Measurements from ENCODE around the gene CD300LF. TPM values are rescaled to one million over a fixed set of nuclear protein-coding genes. Genes with fewer than 3 reads are reported as not detected.

The CD300LF gene
- total and polyA plus RNA-seq, 2 experiments from 2014 or later = not detected

GRCh38 chr17:74755533-74755932 lies 42.8 kb upstream of the CD300LF start (continued):
- TF ChIP-seq ZNF331 (CRISPR knock-in tag; IDR thresholded peaks at IDR 0.05; ENCODE audit: low read depth) = no peak
- no peak for TF ChIP-seq ETS1 (IDR thresholded peaks at IDR 0.05)
- no peak for TF ChIP-seq STAT1 (IDR thresholded peaks at IDR 0.05; ENCODE audit: unreplicated experiment)

- Histone ChIP-seq H3K4me1 (ENCODE audit: insufficient read depth) (peaks cover 43% of the 10 kb centered on the region), H3K27me3 (ENCODE audit: insufficient read depth) (no peaks in the 10 kb centered on the region), H3K4me2 (no peak overlapping the region), H2AFZ (no peak overlapping the region), H3K79me2 (replicated peaks; ENCODE audit: insufficient read depth) (peaks cover 92% of the 10 kb centered on the region), H3F3A (replicated peaks; ENCODE audit: low read depth) (no peaks in the 10 kb centered on the region), H3K4me3 (no peak overlapping the region), H3K27ac (ENCODE audit: low read depth) (no peak overlapping the region), H3K9me2 (ENCODE audit: insufficient read depth) (no peaks in the 10 kb centered on the region), H3K36me3 (ENCODE audit: insufficient read depth) (no peaks in the 10 kb centered on the region), H4K20me1 (replicated peaks; ENCODE audit: insufficient read depth) (peaks cover 67% of the 10 kb centered on the region)
- Mint-ChIP-seq H3K36me3 (ENCODE audit: low read depth) (peaks cover 16% of the 10 kb centered on the region; the same call in 2 of the 3 replicates), H3K27ac (0 out of 2 replicates have a peak overlapping the region, but pooled peaks have one; percentile 59), H3K4me3 (no peak overlapping the region), H3K4me1 (peaks cover 59% of the 10 kb centered on the region), H3K9me3 (no peaks in the 10 kb centered on the region), H3K27me3 (ENCODE audit: insufficient read depth, low read depth, poor library complexity) (peaks cover 18% of the 10 kb centered on the region)
- DNase-seq (ENCODE audit: low spot score) (no peak), ATAC-seq (no peak)
- TF ChIP-seq POLR2AphosphoS5 (IDR thresholded peaks at IDR 0.05; ENCODE audit: low read depth) (no peak), ZNF114 (CRISPR knock-in tag; IDR thresholded peaks at IDR 0.05) (no peak), EZH2 (IDR thresholded peaks at IDR 0.05; ENCODE audit: low read depth, unreplicated experiment) (no peak), CTCF (conservative IDR thresholded peaks at IDR 0.05; ENCODE audit: low read depth in 2 of 2) (no peak), EZH2phosphoT487 (IDR thresholded peaks at IDR 0.05; ENCODE audit: unreplicated experiment) (no peak), STAT1 (IDR thresholded peaks at IDR 0.05; ENCODE audit: unreplicated experiment) (no peak), REST (IDR thresholded peaks at IDR 0.05; ENCODE audit: unreplicated experiment) (no peak), ZNF331 (CRISPR knock-in tag; IDR thresholded peaks at IDR 0.05; ENCODE audit: low read depth) (no peak), CREB1 (CRISPR knock-in tag; IDR thresholded peaks at IDR 0.05; ENCODE audit: low read depth) (no peak), JUNB (IDR thresholded peaks at IDR 0.05; ENCODE audit: unreplicated experiment) (no peak), ZNF462 (CRISPR knock-in tag; IDR thresholded peaks at IDR 0.05) (no peak), NANOG (IDR thresholded peaks at IDR 0.05; ENCODE audit: borderline replicate concordance) (no peak)
These were observed 42.1 kb upstream of the CD300LF start for GRCh38 chr17:74754832-74755231.

Measured in GM23338 (cell line).